Panc1 (cell line): Measurements from ENCODE around the gene LGSN. TPM values are rescaled to one million over a fixed set of nuclear protein-coding genes. Genes with fewer than 3 reads are reported as not detected.
"Not testable (repeated sequence)": the region's sequence is repeated elsewhere in the genome, so short reads cannot be mapped to it uniquely, and the experiment has no call there.

Experiments
- ATAC-seq: fragments of 200-7000 bp; cut with Tn5 transposase; 2 replicates; pipeline ENCODE4 v1.9.1; 2020; ENCODE audit warnings: mild to moderate bottlenecking, moderate library complexity
- BruUV-seq: library from RNA; stranded (reverse); fragments of 400-500 nt; replicated peaks from 2 replicates; lab custom pipeline; 2021; lab: Mats Ljungman, UMichigan
- CTCF ChIA-PET: fragments of 300-600 bp; sonication (Branson Sonifier 250); formaldehyde crosslinking; loops from one replicate; lab custom pipeline; 2022; ENCODE audit warnings: antibody characterized with exemption; lab: Charles Lee
- POLR2A ChIA-PET: fragments of 300-600 bp; sonication (Branson Sonifier 250); formaldehyde crosslinking; loops from one replicate; lab custom pipeline; 2022; ENCODE audit warnings: antibody characterized with exemption; lab: Charles Lee
- DNase-seq: peaks from one replicate; pipeline ENCODE4 v3.0.0-alpha.2; 2010; ENCODE audit warnings: low read depth, low spot score
- H3K27ac ChIP-seq: 2 replicates; pipeline ENCODE4 v1.5.1; 2011; ENCODE audit warnings: mild to moderate bottlenecking, low read length, inconsistent platforms
- H3K27me3 ChIP-seq: fragments of 200-500 bp; sonication (Bioruptor generic); 2 replicates; pipeline ENCODE4 v1.6.0; 2014; ENCODE audit warnings: low read length, inconsistent platforms; ENCODE audit not compliant: control insufficient read depth, insufficient read depth
- H3K36me3 ChIP-seq: fragments of 200-500 bp; sonication (Bioruptor generic); 2 replicates; pipeline ENCODE4 v1.5.1; 2014; ENCODE audit warnings: inconsistent platforms, mild to moderate bottlenecking, low read length, moderate library complexity; ENCODE audit not compliant: control insufficient read depth, insufficient read depth
- H3K4me1 ChIP-seq: 2 replicates; pipeline ENCODE4 v1.5.1; 2011; ENCODE audit warnings: inconsistent platforms, mild to moderate bottlenecking, low read length, moderate library complexity; ENCODE audit not compliant: control insufficient read depth, insufficient read depth
- H3K4me3 ChIP-seq, 2 experiments: 2 replicates each; pipeline ENCODE4 v1.5.1; 2011 to 2012; ENCODE audit warnings: low read depth in 2 of 2, low read length in 2 of 2, mild to moderate bottlenecking in 2 of 2, inconsistent platforms in 1 of 2, moderate library complexity in 1 of 2
- H3K9me3 ChIP-seq: fragments of 200-500 bp; sonication (Bioruptor generic); 2 replicates; pipeline ENCODE4 v1.5.1; 2014; ENCODE audit warnings: low read depth, mild to moderate bottlenecking, inconsistent platforms, low read length, moderate library complexity; ENCODE audit not compliant: control insufficient read depth, insufficient read depth
- CTCF ChIP-seq: fragments of 450-650 bp; IDR thresholded peaks from 2 replicates; pipeline ENCODE4 v1.5.1; 2017; ENCODE audit warnings: mild to moderate bottlenecking
- POLR2AphosphoS5 ChIP-seq: IDR thresholded peaks from 2 replicates; pipeline ENCODE4 v1.6.1; 2012; ENCODE audit warnings: mild to moderate bottlenecking, low read depth, low read length, moderate library complexity
- SIN3A ChIP-seq: IDR thresholded peaks from 2 replicates; pipeline ENCODE4 v1.6.1; 2012; ENCODE audit warnings: low read depth, mild to moderate bottlenecking, low read length, moderate library complexity, borderline replicate concordance; ENCODE audit not compliant: insufficient read depth
- TCF7L2 ChIP-seq: IDR thresholded peaks from 2 replicates; pipeline ENCODE4 v1.6.1; 2011; ENCODE audit warnings: mild to moderate bottlenecking, low read depth, low read length, inconsistent platforms
- in situ Hi-C: cut with HindIII; loops from 2 replicates; pipeline ENCODE4 v1.10.0; 2016; ENCODE audit warnings: low sequenced_read_pairs, low pct_unique_long_range_greater_than_20kb
- intact Hi-C: fragments of 100-400 bp; cut with micrococcal nuclease; formaldehyde crosslinking; loops from one replicate; pipeline ENCODE4 v1.10.0; 2022; ENCODE audit not compliant: unreplicated experiment
- total RNA-seq: library from RNA; stranded (reverse); gene quantifications from one replicate; pipeline ENCODE4 v1.2.1, GENCODE V29; 2021; ENCODE audit not compliant: unreplicated experiment
- TF ChIP-seq, protein P1 (sequence below), 2 experiments: IDR thresholded peaks; 2 replicates each; pipeline ENCODE4 v1.6.1; 2011 to 2012; ENCODE audit warnings: low read depth in 2 of 2, control low read depth in 1 of 2, low read length in 1 of 2, mild to moderate bottlenecking in 1 of 2, moderate library complexity in 1 of 2; ENCODE audit not compliant: insufficient read depth in 1 of 2

LGSN gene
- total RNA-seq, 1 experiment from 2014 or later: not detected

DNA sequence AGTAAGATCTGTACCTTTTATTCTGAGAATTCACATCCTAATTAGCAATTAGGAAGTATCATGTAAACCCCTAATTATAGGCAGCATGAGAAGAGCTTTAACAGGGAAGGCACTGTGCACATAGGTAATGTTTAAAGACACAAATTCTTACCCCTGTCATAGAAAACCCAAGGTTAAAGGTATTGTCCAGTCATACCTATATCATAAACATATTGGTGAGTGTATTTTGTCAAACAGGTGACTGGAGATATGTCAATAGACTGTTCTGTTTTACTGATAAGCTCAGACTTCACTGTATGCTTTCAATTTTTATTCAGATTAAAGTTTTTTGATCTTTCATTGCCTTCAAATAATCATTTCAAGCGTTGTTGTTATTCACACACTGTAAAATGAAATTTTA lies 43.8 kb downstream of the LGSN start:
- DNase-seq (no peak), ATAC-seq (no peak)
- no peak overlapping the region for H3K27ac ChIP-seq
- no peak overlapping the region for H3K4me3 ChIP-seq
- no peaks in the 10 kb centered on the region for H3K27me3 ChIP-seq
- CTCF ChIA-PET: no interaction called here
- TF ChIP-seq CTCF (no peak), TCF7L2 (no peak), POLR2AphosphoS5 (no peak), SIN3A (no peak)
- TF ChIP-seq, protein P1, sequence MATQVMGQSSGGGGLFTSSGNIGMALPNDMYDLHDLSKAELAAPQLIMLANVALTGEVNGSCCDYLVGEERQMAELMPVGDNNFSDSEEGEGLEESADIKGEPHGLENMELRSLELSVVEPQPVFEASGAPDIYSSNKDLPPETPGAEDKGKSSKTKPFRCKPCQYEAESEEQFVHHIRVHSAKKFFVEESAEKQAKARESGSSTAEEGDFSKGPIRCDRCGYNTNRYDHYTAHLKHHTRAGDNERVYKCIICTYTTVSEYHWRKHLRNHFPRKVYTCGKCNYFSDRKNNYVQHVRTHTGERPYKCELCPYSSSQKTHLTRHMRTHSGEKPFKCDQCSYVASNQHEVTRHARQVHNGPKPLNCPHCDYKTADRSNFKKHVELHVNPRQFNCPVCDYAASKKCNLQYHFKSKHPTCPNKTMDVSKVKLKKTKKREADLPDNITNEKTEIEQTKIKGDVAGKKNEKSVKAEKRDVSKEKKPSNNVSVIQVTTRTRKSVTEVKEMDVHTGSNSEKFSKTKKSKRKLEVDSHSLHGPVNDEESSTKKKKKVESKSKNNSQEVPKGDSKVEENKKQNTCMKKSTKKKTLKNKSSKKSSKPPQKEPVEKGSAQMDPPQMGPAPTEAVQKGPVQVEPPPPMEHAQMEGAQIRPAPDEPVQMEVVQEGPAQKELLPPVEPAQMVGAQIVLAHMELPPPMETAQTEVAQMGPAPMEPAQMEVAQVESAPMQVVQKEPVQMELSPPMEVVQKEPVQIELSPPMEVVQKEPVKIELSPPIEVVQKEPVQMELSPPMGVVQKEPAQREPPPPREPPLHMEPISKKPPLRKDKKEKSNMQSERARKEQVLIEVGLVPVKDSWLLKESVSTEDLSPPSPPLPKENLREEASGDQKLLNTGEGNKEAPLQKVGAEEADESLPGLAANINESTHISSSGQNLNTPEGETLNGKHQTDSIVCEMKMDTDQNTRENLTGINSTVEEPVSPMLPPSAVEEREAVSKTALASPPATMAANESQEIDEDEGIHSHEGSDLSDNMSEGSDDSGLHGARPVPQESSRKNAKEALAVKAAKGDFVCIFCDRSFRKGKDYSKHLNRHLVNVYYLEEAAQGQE (IDR thresholded peaks at IDR 0.05; ENCODE audit: insufficient read depth in 1 of 2, low read depth in 2 of 2, low read length in 1 of 2): no peak
- BruUV-seq: no TSS peak
- intact Hi-C loops (no loop called here), in situ Hi-C loops (no loop called here)
- POLR2A ChIA-PET: no interaction called here
- no peaks in the 10 kb centered on the region for H3K9me3 ChIP-seq
- H3K4me1 ChIP-seq: no peaks in the 10 kb centered on the region
- no peaks in the 10 kb centered on the region for H3K36me3 ChIP-seq

- in situ Hi-C loops, ATAC-seq, CTCF ChIA-PET, H3K4me3 ChIP-seq, H3K9me3 ChIP-seq, H3K27ac ChIP-seq, intact Hi-C loops, H3K27me3 ChIP-seq, H3K4me1 ChIP-seq, H3K36me3 ChIP-seq, DNase-seq, BruUV-seq: not testable (repeated sequence)
- POLR2A ChIA-PET: interaction anchor here (0.7 kb wide), 1 partner anchor 56 kb away, joined by 4 read pairs; no protein-coding TSS in a partner anchor
These were observed 44.9 kb downstream of the LGSN start for GRCh38 chr6:63274795-63275430.

- Histone ChIP-seq H3K27ac (no peak overlapping the region), H3K9me3 (no peaks in the 10 kb centered on the region), H3K4me1 (no peaks in the 10 kb centered on the region), H3K27me3 (no peaks in the 10 kb centered on the region), H3K36me3 (no peaks in the 10 kb centered on the region), H3K4me3 (no peak overlapping the region)
- ChIA-PET CTCF (no interaction called here), POLR2A (no interaction called here)
- in situ Hi-C loops (no loop called here), intact Hi-C loops (no loop called here)
- peak; percentile 28 for DNase-seq
- BruUV-seq: no TSS peak
- ATAC-seq: no peak
- peak; percentile 36; the same call in 1 of the 2 replicates for TF ChIP-seq CTCF
- TF ChIP-seq, protein P1 (IDR thresholded peaks at IDR 0.05; ENCODE audit: insufficient read depth in 1 of 2, low read depth in 2 of 2, low read length in 1 of 2): no peak
These were observed 47.4 kb downstream of the LGSN start for GRCh38 chr6:63272397-63272796.
